Measurements from ENCODE around the gene ALLC. TPM values are rescaled to one million over a fixed set of nuclear protein-coding genes. Genes with fewer than 3 reads are reported as not detected.

The ALLC gene
- total and polyA plus RNA-seq, 2 donors (not counting 1 experiment from before 2014, with no cell fraction given): not detected

- H3K4me1 ChIP-seq (ENCODE audit: control insufficient read depth, extremely low read depth, insufficient read depth, low read length): no peaks in the 10 kb centered on the region
- H3K9me3 ChIP-seq (ENCODE audit: control insufficient read depth, insufficient read depth, low read depth, low read length): peaks cover 3% of the 10 kb centered on the region
- no peak overlapping the region for H2AFZ ChIP-seq (ENCODE audit: low read length)
- H3K9ac ChIP-seq (ENCODE audit: insufficient read depth, low read length): no peak overlapping the region
- no peaks in the 10 kb centered on the region for H3K36me3 ChIP-seq (ENCODE audit: control insufficient read depth, insufficient read depth, low read length)
- H3K79me2 ChIP-seq (ENCODE audit: control insufficient read depth, insufficient read depth, low read length): no peaks in the 10 kb centered on the region
- no peak overlapping the region for H3K4me3 ChIP-seq (replicated peaks in 1 of 4; ENCODE audit: control extremely low read depth in 1 of 4, insufficient read depth in 1 of 4, low read depth in 3 of 4, low read length in 4 of 4)
- DNase-seq (ENCODE audit: low read depth in 2 of 2): no peak
- H3K27me3 ChIP-seq (ENCODE audit: control insufficient read depth, insufficient read depth, low read length): no peaks in the 10 kb centered on the region
- H3K27ac ChIP-seq (ENCODE audit: insufficient read depth, low read length): no peak overlapping the region
- no peak for TF ChIP-seq EZH2 (IDR thresholded peaks at IDR 0.05; ENCODE audit: low read length, missing control alignments)
- no peak for TF ChIP-seq CTCF (conservative IDR thresholded peaks at IDR 0.05 in 1 of 2, IDR thresholded peaks at IDR 0.05 in 1 of 2; ENCODE audit: low read depth in 1 of 2, low read length in 2 of 2)
- no peak overlapping the region for H3K4me2 ChIP-seq (ENCODE audit: extremely low read depth, insufficient read depth, low read length)
- H4K20me1 ChIP-seq (ENCODE audit: control insufficient read depth, extremely low read depth, insufficient read depth, low read length): no peaks in the 10 kb centered on the region
These were observed 93.8 kb downstream of the ALLC start for GRCh38 chr2:3751806-3752205.

Other genes starting within 250 kb of the ALLC start
- gene ADI1, start 138.7 kb upstream of the ALLC start, total RNA-seq: 22.1 and 41.9 TPM in 2 replicates
- gene ADI1, start 138.7 kb upstream of the ALLC start, polyA plus RNA-seq: 69.3 and 83.0 TPM in 2 replicates
- gene RNASEH1, start 99.9 kb upstream of the ALLC start, total RNA-seq: 28.5 and 31.2 TPM in 2 replicates
- 23.8 and 28.6 TPM in 2 replicates for gene RNASEH1, start 99.9 kb upstream of the ALLC start, polyA plus RNA-seq
- gene RPS7, start 82.9 kb upstream of the ALLC start, total RNA-seq: 1,452 and 2,150 TPM in 2 replicates
- 1,409 and 1,476 TPM in 2 replicates for gene RPS7, start 82.9 kb upstream of the ALLC start, polyA plus RNA-seq
- gene COLEC11, start 63.1 kb upstream of the ALLC start, total RNA-seq: 0.77 and 0.83 TPM in 2 replicates
- gene COLEC11, start 63.1 kb upstream of the ALLC start, polyA plus RNA-seq: 0.30 and 0.34 TPM in 2 replicates
- gene DCDC2C, start 45.4 kb downstream of the ALLC start, total RNA-seq: not detected in 2 replicates
- not detected in 2 replicates for gene DCDC2C, start 45.4 kb downstream of the ALLC start, polyA plus RNA-seq